Left renal pelvis (tissue), 4 donors: ENCODE results near the gene NLRC3. TPM values are rescaled to one million over a fixed set of nuclear protein-coding genes. Genes with fewer than 3 reads are reported as not detected.

Experiments used
- DNase-seq, 4 donors: peaks; one replicate each; pipeline ENCODE4 v3.0.0-alpha.2; 2013; ENCODE audit warnings: low read depth in 4 of 4, low spot score in 3 of 4
- polyA plus RNA-seq, 4 donors: library from polyadenylated mRNA; unstranded; fragments of 120-200 nt; gene quantifications; one replicate each; pipeline ENCODE4 v1.2.1, GENCODE V29; 2013; ENCODE audit not compliant: insufficient read length in 4 of 4

Gene NLRC3
- polyA plus RNA-seq, 4 donors, result 1.3 to 2.3 (median 1.7) TPM

DNA sequence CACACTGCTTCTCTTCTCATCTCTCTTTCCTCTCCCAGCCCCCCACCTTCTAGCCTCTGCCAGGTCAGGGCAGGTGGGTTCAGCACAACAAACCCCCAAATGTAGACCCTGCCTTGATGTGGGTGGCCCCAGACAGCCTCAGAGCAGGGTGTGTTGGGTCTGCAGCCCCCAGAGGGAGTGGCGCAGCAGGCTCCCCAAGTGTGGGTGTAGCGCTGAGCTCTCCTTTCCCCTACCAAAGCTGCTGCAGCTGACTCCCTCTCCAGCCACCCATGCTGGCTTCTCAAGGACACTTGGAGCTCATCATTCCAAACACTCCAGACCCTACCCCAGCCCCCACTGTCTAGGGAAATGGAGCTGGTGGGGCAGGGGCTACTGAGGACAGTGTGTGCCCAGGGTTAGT lies 27.3 kb downstream of the NLRC3 start:
- DNase-seq, result no peak

DNA sequence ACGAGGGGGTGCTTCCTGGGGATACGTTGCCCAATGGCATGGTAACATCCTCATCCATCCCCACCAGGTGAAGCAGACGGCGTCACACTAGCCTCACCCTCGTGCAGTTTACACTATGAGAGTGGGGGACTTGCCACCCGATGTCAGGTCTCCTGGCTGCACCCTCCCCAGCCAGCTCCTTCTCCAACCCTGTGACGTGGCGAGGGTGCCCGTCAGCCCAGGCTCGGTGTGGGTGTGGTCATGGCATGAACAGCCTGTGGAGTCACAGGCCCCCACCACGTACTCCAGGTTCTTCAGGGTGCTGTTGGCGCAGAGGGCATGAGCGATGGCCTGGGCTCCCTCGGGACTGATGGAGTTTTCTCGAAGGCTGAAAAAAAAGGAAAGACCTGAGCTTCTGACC lies 28.3 kb downstream of the NLRC3 start:
- no peak for DNase-seq

DNA sequence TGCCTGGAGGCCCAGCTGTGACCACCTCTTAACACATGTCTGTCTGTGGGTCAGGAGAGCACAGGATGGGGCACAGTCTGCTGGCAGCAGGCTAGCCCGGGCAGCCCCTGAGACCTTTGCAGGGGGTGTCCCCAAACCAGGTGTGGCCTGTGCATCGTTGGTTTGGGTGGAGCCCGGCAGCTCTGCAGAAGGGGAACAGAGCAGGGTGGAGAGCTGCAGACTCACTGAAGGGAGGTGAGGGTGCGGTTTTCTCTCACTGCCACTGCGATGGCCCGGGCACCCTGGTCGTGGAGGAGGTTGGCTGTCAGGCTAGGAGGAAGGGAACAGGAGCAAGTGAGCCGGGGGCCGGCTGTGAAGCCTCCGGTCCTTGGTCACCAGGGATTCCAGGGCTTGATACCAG lies 28.8 kb downstream of the NLRC3 start:
- DNase-seq, result no peak

DNA sequence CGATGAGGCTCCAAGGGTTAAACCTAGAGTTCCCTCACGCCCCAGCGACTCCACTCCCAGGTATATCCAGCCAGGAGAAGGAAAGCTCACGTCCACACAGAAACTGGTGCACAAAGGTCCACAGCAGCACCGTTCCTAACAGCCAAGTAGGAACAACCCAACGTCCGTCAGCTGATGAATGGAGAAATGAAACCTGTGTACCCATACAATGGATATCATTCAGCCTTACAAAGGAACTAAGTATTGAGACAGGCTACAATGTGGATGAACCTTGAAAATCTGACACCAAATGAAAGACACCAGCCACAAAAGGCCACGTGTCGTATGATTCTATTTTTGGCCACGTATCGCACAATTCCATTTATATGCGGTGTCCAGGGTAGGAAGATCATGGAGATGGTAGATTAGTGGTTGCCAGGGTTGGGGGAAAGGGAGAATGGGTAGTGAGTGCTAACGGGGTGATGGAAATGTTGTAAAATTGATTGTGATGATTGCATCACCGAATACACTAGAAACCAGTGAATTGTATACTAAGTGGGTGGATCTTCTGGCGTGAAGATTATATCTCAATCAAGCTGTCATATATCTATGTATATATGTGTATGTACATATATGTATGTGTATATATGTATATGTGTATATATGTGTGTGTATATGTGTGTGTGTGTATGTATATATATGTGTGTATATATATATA lies 30.1 kb downstream of the NLRC3 start:
- no peak for DNase-seq

DNA sequence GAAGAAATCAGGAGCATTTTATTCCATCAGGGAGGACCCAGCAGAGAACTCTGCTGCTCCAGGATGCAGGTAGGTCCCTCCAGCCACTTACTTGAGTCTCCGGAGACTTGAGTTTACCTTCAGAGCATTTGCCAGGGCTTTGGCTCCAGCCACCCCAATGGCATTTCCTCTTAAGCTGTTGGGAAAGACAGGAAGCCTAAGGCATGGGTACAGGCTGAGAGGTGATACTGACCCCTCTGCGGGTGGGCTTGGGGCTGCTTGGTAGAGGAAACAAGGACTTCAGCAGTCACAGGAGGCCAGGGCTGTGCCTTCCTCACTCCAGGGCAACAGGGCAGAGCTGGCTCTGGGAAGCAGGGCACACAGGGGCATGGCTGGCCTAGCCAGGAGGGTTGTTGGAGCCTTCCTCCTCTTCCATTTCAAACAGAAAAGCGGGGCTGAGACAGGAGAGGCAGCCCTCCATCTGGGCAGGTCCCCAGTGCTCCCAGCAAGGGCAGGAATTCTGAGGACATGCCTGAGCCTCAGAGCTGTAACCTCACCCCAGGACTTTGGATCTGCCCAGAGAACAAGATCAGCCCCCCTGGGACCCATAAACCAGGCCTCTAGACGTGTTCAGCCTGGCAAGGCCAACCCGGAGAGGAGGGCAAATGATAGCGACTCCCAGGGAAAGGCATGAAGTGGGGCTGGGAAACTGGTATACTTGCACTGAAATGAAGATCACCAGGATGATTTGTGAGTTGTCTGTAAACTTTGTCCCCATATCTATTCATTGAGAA lies 34.4 kb downstream of the NLRC3 start:
- no peak for DNase-seq

DNA sequence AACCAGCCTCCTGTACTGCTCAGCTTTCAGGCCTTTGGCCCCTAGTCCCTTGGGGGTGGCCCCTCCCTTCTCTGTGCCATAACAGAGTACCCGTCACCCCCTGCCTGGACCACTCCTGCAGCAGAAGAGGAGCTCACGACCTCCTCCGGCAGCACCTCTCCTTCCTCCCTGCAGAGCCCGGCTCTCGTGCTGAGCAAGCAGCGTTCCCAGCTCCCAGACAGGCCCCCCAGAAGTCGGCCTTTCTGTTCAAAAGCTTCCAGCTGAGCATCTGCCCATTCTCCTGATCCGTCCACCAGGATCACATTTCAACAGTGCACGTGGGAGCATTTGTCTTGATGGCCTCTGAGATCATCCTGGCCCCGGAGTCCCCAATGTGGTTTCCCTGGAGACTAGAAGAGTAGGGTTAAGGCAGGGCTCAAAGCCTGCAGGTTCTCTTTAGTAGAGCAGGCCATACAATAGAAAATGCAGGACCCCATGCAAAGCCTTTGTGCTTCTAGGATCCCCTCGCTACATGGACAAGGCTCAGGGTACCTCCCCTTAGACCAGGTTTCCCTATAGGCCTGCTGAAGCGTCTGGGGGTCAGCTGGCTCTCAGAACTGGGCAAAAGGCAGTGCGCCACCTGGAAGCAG lies 35.6 kb downstream of the NLRC3 start:
- no peak for DNase-seq

DNA sequence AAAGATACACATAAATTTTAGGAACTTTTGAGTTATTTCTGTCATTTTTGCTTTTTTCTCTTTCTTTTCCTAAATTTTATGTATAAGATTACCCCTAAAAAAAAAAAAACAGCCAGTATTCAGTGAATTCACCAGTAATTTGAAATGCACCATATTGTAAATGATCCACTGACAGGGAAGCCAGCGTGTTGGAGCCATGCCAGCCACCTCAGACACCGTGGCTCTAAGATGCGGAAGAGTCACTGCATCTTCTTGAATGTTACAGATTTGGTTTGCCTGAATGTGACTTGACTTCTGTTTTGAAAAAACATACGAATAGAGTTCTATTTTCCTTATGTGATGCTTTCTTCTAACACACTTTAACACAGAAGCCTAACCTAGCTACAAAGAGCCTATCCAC lies 39.0 kb downstream of the NLRC3 start:
- DNase-seq, result no peak

DNA sequence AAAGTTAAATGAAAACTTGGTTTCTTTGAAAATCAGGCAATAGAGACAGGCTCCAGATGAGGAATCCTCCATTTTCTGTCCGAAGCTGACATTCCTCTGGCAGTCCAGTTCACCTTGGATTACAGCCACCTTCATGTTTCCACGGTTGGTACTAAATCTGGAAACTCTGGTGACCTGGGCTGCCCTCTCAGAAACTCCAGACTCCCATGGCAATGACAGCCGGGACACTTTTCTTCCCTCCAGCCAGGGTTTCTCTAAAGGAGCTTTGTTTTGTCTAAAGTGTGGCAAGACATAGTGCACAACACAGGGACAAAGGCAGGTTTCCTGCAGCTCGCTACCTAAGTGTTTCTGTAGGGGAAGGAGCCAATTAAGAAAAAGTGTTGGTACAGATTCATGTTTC lies 40.4 kb downstream of the NLRC3 start:
- no peak for DNase-seq

DNA sequence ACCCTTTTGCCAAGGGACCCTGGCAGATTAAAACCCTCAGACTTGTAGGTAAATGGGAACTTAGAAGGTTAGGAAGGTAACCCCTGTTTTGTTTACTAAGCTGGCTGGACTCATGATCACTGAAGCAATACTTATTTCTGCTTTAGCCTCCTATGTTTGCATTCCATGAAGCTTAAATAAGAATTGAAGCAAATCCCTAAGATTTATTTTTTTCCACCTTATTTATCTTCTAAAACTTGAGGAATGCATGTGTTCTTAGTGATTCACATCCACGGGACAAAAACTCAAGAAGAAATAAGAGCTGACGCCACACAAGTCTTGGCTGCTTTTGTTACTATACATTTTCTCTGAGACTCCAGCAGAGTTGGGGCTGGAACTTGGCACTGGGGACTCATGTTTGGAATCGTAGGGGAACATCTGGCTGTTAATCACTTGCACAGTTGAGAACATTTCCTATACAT lies 40.9 kb downstream of the NLRC3 start:
- DNase-seq, result no peak

DNA sequence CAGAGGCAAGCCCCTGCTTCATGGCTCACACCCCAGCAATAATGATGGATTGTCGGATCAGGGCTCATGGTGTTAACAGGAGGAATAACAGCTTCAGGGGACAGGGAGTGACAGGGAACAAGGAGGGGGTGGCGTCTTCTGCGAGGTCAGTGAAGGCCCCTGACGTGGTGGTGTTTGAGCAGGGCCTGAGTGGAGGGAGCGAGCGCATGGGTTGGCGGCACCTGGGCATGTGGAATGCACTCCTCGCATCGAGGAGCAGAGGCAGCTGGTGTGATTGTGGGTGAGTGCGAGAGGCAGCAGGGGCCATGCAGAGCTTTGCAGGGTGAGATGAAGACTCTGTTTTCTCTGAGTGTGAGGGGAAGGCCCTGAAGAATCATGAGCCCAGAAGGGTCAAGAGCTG lies 43.1 kb downstream of the NLRC3 start:
- DNase-seq, result no peak

DNA sequence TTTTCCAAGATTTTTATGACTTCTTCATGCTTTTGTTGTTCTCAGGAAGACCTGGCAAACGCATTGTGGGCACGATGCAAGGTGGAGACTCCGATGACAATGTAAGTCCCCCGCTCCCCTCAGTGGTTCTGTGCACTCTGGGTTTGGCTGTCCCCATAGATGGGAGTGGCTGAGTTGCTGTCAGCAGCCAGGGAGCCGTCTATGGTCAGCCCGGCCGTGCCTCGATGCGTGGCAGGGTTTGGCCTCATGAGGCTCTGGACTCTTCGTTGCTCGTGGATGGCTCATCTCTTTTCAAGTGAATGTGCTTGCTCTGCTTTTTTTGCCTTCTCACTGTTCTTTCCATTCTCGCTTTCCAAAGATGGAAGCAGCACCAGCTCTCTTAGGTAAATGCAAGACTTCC lies 44.5 kb downstream of the NLRC3 start:
- DNase-seq, result no peak

DNA sequence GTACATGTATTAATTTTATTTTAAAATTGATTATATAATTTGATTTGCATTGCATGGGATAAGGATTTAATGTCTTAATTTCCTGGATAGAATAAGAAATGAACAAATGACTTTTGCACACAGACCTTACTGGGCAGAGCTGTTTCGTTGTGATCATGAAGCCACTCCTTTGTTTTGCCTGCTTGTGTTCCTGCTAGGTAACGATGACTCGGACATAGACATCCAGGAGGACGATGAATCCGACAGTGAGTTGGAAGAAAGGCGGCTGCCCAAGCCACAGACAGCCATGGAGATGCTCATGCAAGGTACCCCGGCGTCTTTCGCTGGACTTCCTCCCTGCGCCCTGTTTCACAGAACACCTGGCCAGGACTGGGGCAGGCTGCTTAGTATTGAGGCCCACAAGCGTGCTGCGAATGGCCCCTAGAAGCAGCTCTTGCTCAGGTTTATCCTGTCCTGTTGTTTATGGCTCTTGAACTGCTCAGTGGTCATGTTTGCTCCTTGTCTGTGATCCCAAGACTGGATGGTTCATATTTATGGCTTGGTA lies 46.8 kb downstream of the NLRC3 start:
- DNase-seq, result no peak

DNA sequence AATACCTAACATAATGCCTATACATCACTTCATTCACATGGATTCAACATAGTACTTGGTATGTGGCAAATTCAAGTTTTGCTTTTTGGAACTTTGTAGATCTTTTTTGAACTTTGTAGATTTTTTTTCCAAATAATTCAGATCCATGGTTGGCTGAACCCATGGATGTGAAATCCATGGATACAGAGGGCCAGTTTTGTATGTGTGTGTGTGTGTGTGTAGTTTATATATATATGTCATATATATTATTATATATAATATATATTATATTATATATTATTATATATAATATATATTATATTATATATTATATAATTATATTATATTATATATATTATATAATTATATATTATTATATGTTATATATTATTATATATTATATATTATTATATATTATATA lies 48.0 kb downstream of the NLRC3 start:
- DNase-seq, result no peak

DNA sequence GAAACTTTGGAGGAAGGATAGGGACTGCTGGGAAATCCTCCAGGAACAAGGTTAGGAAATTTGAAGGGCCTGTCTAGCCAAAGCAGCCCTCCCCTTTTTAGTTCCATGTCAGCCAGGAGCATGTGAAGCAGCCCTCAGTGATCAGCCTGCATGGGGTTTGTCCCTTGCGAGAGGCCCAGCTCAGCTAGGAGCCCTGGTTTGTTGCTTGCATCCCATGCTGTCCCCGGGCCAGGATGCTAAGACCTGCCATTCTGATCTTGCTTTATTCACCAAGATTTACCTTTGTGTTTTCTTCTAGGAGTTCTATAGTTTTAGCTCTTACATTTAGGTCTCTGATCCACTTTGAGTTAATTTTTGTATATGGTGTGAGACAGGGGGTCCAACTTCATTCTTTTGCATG lies 48.8 kb downstream of the NLRC3 start:
- DNase-seq, result no peak

DNA sequence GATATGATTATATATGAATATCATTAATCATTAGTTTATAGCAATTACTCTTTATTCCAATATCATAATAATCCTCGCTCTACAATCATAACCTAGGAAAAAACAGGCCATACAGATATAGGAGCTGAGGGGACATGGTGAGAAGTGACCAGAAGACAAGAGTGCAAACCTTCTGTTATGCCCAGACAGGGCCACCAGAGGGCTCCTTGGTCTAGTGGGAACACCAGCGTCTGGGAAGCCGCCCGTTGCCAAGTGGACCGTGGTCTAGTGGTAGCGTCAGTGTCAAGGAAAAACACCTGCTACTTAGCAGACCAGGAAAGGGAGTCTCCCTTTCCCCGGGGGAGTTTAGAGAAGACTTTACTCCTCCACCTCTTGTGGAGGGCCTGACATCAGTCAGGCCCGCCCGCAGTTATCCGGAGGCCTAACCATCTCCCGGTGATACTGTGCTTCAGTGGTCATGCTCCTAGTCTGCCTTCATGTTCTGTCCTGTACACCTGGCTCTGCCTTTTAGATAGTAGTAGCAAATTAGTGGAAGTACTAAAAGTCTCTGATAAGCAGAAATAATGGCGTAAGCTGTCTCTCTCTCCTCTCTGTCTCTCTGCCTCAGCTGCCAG lies 49.9 kb downstream of the NLRC3 start:
- DNase-seq, result peak in 2 of 4 donors; percentile 8 to 14

DNA sequence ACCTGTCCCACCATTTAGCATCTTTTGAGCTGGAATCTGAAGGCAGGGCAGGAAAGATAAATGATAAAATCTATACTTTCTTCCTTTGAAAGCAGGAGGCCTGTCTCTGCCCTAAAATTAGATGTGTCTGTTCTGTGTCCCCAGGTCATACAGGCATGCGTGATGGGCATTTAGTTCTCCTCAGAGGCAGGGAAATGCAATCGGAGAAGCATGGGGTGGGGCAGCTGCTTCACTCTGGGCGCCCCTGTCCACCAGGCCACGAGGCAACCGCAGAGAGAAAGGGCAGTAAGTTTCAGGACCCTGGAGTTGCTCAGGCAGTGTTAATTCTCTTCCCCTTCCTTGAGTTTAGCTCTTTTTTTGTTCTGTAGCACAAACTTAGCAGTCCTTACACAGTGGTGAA lies 51.3 kb downstream of the NLRC3 start:
- no peak for DNase-seq

DNA sequence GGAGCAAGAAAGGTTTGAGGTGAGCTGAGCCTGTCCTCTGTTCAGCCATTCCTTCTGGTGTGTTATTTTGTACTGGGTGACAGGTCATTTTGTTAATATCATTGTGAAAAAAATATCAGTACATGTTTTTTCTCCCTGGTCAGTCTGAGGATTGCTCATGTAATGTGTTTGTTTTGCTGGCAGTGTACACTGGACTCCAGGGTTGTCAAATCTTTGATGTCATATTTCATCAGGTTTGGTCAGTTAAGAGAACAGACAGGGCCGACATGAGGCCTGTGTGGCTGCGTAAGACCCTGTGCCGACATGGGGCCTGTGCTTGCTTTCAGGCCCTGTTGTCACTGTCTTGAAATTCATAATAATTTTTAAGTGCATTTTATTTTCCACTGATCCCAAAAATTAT lies 53.9 kb downstream of the NLRC3 start:
- no peak for DNase-seq

DNA sequence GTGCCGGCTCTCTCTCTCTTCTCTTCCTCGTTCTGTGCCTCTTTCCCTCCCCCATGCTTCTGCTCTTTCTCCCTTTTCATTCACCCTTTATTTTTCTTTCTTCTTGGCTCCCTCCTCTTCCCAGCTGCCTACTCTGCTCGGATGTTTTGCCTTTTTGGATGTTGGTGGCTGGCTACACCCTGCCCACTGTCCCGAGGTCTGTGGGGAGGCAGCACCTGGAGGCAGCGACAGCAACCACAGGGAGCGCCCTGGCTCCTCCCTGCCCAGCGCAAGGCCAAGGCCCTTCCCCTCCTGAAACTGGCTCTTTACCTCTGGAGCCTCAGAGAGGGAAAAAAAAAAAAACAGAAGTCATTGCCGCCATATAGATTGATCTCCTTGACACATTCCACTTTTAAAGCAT lies 56.4 kb downstream of the NLRC3 start:
- no peak for DNase-seq

DNA sequence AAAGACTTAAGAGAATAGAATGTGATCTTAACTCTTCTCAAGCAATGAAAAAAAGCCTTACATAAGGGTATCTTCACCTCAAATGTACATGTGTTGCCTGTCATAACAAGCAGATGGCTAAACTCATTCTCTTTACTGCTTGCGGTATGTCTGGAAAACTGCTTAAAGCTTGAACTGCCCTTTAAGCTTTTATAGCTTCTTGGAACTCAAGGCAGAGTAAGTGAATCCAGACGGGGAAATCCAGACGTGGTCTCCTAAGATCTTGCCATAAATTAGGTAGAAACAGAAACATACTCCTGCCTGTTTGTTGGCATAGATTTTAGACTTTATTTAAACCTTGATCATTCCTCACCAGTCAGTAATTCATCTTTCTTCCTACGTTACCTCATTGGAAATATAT lies 56.8 kb downstream of the NLRC3 start:
- peak; percentile 63 to 76 (median 65) for DNase-seq

DNA sequence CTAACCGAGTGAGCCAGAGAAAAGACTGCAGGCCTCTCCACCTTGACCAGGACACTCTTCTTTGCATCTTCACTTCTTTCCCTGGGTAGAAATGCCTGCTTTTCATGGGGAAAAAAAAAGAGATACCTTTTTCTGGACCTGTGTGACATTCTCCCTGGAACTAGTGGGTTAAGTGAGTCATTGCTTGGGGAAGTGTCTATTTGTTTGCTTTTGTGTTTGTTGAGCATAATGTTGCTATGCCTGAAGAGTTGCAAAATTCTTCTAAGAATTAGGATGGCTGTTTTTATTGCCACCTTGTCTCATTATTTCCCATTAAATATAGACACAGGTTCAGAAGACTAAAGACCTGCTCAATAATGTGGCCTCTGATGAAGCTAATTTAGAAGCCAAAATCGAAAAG lies 57.6 kb downstream of the NLRC3 start:
- DNase-seq, result no peak

DNA sequence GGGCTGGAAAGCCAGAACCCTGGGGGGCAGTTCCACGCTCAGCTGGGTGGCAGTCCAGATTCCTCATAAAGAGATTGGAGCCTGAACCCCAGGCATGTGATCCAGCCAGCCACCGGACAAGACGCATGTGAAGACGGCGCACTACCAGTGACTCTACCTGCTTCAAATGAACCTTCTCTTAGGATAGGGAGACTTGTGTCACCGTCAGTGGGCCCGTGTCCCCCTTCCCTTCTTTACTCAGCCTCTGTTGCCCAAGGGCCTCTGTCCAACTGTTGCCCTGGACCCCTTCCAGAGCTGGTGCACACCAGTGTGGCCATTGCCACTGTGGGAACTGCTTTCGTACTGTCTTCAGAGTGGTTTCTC lies 58.2 kb downstream of the NLRC3 start:
- DNase-seq, result no peak
